Kidney glomerular epithelial cell (primary cell): ENCODE results near the gene NADSYN1.
"Not testable (repeated sequence)": the region's sequence is repeated elsewhere in the genome, so short reads cannot be mapped to it uniquely, and the experiment has no call there.

Experiments
- DNase-seq: peaks from one replicate; lab custom pipeline; 2025; lab: John Stamatoyannopoulos, UW

The NADSYN1 gene

DNA sequence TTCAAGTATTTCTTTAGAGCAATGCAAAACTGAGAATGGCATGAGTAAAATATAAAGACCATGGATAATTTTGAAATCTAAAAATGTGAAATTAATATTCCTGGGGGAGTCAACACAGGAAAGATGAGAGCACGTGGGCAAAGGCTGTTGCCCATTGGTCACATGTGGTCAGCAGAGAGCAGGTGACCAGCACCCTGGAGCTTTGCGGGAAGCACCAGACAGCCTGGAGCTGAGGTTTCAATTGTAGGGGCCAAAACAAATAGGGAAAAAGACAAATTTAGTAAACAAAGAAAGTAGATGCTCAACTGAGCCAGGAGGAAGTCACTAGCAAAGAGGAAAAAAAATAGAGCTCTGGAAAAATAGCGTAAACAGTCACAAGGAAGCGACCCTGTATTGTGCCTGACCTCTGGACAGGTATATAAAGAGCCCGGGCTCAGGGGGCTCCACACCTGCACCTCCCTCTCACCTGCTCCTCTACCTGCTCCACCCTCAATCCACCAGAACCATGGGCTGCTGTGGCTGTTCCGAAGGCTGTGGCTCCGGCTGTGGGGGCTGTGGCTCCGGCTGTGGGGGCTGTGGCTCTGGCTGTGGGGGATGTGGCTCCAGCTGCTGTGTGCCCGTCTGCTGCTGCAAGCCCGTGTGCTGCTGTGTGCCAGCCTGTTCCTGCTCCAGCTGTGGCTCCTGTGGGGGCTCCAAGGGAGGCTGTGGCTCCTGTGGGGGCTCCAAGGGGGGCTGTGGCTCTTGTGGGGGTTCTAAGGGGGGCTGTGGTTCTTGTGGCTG is 74.0 kb downstream of the NADSYN1 start, which contains the start of gene KRTAP5-7:
Gene KRTAP5-7 (plus strand): TSS at position 472 of the 780 bp plus-strand sequence. CDS start 34 bp downstream, at position 506.
- DNase-seq: not testable (repeated sequence)

DNA sequence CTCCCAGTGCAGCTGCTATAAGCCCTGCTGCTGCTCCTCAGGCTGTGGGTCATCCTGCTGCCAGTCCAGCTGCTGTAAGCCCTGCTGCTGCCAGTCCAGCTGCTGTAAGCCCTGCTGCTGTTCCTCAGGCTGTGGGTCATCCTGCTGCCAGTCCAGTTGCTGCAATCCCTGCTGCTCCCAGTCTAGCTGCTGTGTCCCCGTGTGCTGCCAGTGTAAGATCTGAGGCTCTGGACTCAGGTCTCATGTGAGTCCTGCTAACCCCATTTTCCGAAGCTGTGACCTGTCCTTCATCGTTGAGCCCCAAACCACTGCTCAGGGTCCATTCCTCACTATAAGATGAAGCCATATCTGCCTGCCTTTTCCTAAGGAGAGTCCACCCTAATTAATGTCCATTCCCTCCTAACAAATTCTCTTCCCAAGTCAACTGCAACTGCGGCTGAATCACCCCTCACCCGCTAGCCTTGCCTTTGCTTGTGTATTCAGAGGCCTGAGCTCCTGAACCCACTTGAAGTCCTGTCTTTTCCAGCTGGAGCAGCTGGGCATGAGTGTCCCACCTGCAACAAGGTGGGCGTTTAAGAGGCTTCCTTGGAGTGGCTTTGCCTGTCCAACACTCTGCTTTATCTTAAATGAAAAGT is 74.7 kb downstream of the NADSYN1 start:
- DNase-seq: no peak

DNA sequence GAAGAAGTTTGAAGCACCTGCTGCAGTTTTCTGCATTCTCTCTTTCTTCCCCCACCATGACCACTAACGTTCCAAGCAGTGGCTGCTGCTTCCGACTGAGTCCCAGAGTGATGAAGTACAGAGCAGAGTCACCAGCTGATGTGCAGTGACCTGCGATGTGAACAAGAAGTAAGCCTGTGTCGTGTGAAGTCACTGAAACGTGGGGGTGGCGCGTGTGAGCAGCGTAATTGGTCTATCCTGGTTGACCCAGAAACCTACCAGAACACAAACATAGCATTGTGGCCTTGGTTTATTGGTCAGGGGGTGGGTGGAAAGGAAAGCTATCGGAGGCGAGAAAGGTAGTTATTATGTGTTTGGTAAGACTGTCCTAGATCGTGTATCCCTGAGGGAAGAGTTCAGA is 77.6 kb downstream of the NADSYN1 start:
- no peak for DNase-seq

DNA sequence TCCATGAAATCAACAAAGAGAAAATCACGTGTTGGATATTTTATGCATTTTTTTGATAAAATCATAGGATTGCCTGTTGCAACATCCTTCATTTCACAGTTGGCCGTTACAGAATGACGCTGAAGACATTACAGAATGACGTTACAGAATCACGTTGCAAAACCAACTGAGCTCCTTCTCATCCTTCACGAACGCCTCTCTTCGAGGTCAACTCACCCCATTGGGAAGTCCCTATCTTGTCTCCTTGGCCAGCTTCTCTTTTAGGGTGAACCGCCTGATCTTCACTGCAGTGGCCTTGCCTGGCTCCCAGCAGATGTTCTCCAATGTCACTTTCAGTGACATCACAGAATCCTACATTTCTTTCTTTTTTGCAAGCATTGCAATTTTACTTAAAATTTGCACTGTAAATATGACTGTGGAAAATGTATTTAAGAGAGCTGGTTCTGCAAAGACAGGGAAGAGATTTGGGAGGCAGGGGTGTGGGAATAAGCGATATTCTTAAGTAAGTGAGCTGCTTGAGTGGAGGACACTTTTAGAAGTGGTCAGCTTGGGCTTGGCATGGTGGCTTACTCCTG is 79.1 kb downstream of the NADSYN1 start:
- DNase-seq: no peak

DNA sequence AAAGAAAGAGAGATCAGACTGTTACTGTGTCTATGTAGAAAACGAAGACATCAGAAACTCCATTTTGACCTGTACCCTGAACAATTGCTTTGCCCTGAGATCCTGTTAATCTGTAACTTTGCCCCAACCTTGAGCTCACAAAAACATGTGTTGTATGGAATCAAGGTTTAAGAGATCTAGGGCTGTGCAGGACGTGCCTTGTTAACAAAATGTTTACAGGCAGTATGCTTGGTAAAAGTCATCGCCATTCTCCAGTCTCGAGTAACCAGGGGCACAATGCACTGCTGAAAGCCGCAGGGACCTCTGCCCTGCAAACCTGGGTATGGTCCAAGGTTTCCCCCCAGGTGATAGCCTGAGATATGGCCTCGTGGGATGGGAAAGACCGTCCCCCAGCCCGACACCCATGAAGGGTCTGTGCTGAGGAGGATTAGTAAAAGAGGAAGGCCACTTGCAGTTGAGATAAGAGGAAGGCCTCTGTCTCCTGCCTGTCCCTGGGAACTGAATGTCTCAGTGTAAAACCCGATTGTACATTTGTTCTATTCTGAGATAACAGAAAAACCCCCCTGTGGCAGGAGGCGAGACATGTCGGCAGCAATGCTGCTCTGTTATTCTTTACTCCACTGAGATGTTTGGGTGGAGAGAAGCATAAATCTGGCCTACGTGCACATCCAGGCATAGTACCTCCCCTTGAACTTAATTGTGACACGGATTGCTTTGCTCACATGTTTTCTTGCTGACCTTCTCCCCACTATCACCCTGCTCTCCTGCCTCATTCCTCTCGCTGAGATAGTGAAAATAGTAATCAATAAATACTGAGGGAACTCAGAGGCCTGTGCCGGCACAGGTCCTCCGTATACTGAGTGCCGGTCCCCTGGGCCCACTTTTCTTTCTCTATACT is 82.0 kb downstream of the NADSYN1 start:
- DNase-seq: not testable (repeated sequence)

DNA sequence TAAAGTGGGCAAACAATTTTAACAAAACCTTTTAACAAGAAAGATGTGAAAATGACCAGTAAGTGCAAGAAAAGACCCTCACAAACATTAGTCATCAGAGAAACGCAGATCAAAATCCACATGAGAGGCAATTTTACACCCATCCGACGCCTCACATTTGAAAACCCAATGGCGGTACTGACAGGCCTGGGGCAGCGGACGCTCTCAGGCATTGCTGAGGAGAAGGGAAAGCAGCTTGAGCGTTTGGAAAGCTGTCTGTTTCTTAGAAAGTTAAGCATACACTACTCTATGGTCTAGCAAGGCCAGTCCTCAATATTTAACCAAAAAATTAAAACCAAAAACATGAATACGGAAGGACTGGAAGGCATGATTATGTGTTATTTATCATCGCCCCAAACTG is 82.8 kb downstream of the NADSYN1 start:
- DNase-seq: no peak

DNA sequence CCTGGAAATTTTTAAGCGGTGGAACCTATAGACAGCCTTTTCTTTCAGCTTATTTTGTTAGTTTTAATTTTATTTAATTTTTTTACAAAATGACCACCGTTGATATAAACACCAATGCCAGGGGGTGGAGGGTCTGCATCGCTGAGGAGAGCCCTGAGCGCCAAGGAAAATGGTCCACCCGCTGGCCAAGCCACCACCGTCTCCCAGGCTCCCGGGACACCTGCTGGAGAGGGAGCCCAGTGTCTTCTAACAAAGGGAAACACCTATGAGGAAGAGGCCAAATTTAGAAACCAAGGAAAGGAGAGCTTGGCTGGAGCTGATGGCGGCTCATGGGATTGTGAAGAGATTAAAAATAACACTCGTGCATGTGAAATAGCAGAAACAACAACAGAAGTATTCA is 84.5 kb downstream of the NADSYN1 start:
- DNase-seq: no peak

DNA sequence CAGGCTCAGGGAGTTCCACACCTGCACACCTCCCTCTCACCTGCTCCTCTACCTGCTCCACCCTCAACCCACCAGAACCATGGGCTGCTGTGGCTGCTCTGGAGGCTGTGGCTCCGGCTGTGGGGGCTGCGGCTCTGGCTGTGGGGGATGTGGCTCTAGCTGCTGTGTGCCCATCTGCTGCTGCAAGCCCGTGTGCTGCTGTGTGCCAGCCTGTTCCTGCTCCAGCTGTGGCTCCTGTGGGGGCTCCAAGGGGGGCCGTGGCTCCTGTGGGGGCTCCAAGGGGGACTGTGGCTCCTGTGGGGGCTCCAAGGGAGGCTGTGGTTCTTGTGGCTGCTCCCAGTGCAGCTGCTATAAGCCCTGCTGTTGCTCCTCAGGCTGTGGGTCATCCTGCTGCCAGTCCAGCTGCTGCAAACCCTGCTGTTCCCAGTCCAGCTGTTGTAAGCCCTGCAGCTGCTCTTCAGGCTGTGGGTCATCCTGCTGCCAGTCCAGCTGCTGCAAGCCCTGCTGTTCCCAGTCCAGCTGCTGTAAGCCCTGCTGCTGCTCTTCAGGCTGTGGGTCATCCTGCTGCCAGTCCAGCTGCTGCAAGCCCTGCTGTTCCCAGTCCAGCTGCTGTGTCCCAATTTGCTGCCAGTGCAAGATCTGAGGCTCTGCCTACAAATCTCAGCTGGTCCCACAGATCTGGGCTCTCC is 85.1 kb downstream of the NADSYN1 start, which contains the start of gene KRTAP5-8:
Gene KRTAP5-8 (plus strand): TSS at position 49 of the 689 bp plus-strand sequence. CDS start 31 bp downstream, at position 80.
- DNase-seq: not testable (repeated sequence)

DNA sequence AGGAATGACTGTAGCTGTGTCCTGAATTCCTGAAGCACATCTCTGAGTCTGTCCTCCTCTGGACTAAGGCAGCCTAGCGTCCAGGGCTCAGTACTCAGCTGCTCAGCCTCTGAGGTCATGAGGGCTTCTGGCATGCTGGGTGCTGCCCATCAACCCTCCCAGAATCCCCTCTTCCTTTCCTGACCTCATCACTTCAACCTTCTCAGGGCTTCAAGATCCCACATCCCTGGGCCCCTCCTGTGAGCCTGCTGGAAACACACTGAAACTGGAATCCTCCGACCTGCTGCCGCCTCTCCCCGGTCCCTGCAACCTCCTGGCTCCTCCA is 85.6 kb downstream of the NADSYN1 start:
- DNase-seq: no peak

DNA sequence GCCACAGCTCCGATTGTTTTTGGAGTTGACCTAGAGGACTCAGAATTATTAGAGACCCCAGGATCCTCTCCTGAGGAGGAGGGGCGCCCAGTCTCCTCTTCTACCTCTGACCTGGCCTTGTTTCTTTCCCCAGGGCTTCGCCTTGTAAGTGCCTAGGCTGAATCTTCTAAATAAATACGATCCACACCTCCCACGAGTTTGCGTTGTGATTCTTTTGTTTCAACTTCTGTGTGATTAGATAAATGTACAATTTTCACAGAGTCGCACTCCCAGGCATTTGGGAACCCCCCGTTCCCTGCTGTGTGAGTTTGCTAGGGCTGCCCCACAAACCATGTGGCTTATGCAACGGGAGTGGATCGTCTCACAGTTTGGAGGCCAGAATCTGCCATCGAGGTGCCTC is 86.0 kb downstream of the NADSYN1 start:
- no peak for DNase-seq

DNA sequence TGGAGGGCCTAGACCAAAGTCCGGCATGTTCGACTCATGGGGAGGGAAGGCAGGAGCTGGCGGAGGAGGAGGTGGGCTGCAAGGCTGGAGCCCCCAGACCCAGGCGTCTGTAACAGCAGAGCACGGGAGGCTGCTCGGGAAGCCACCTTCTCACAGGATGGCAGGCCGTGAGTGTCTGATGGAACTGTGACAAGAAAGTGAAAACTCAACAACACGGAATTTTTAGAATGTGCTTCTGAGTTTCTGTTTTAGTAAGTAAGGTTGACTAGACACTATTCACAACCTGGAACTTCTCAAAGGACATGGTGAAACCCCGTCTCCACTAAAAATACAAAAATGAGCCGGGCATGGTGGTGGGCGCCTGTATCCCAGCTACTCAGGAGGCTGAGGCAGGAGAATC is 87.0 kb downstream of the NADSYN1 start:
- not testable (repeated sequence) for DNase-seq

DNA sequence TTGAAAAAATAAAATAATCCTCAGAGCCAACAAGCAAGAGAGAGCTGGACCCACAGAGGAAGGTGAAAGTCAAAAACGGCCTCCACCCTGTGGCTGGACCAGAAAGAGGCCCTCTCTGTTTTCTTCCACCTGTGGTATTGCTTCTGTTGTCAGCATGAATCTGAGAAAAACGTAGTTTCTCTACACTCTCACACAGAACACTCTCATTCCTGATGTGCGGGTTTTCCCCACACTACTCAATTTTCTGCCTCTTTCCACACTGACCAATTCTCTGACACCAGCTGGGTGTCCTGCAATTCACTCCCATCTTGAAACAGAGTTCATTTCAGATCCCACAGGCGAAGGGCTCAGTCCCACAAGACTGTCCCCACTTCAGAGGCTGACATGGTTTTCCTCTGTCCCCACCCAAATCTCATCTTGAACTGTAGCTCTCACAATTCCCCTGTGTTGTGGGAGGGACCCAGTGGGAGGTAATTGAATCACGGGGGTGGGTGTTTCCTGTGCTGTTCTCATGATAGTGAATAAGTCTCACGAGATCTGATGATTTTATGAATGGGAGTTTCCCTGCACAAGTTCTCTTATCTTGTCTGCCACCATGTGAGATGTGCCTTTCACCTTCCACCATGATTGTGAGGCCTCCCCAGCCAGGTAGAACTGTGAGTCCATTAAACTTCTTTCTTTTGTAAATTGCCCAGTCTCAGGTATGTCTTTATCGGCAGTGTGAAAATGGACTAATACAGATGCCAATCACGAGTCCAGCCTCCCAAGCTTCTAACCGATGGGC is 87.7 kb downstream of the NADSYN1 start:
- not testable (repeated sequence) for DNase-seq

DNA sequence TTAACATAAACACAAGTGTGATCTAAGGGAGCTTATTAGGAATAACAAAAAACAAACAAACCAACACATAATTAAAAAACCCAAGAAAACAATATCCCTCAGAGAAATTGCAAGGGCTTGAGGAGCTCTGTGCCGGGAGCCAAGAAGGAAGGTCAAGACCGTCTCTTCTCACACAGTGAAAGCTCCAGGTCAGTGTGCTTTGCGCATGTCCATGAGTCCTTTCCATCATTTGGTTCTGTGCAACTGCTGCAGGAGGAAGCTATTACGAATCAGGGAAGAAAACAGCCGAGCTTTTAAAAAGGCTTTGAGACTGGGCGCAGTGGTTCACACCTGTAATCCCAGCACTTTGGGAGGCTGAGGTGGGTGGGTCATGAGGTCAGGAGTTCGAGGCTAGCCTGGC is 89.4 kb downstream of the NADSYN1 start:
- no peak for DNase-seq

DNA sequence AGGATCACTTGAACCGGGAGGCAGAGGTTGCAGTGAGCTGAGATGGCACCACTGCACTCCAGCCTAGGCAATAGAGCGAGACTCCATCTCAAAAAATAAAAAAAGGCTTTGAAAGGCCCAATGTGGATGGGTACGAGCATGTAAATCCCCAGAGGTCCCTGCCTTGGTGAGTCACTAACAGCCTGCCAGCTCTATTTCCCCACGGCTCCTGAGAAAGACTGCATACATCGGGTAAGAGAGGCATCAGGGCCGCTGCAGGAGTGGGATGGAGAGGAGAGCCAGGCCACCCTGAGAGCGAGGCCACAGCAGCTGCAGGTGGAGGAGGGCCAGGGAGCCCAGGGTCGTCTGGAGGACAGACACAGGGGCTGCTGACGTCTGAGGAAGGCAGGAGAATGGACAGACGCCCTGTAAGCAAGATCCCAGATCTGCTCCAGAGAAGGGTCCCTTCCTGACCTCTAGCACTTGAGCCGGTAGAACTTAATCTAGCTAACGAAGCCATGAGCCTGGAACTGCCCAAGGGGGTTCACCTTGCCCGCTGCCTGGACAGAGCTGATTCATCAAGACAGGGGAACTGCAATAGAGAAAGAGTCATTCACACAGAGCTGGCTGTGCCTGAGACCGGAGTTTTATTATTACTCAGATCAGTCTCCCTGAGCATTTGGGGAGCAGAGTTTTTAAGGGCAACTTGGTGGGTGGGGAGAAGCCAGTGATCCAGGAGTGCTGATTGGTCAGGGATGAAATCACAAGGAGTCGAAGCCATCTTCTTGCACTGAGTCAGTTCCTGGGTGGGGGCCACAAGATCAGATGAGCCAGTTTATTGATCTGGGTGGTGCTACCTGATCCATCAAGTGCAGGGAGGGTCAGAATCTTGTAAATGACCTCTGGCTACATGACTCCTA is 90.1 kb downstream of the NADSYN1 start:
- no peak for DNase-seq

DNA sequence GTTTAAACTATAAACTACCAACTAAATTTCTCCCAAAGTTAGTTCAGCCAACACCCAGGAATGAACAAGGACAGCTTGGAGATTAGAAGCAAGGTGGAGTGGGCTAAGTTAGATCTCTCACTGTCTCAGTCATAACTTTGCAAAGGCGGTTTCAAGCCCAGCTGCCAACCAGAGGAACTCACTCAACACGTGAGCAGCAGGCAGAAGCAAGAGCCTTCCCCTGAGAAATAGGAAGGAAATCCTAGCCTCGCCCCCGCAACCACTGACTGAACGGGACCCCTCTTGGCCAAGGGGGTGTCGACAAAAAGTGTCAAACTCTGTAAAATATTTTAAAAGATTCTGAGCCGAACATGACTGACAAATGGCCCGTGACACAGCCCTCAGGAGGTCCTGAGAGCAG is 90.9 kb downstream of the NADSYN1 start:
- no peak for DNase-seq

DNA sequence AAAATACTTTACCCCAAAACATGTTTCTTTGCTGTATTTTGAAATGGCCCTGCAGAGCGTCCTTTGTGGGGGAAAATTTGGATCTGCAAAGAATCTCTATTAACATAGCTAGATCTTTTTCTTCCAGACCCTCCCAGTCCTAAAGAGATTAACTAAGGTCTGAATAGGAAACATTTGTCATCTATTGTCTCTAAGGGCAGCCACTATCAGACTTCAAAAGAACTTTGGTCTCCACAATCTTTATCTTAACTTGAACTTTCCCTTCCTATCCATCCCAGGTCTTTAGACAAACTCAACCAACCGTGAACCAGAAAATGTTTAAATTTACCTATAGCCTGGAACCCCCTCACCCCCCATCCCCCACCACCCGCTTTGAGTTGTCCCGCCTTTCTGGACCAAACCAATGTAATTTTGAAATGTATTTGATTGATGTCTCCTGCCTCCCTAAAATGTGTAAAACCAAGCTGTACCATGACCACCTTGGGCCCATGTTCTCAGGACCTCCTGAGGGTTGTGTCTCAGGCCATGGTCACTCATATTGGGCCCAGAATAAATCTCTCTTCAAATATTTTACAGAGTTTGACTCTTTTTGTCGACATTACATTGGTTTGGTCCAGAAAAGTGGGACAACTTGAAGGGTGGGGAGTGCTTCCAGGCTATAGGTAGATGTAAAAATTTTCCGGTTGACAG is 91.7 kb downstream of the NADSYN1 start:
- DNase-seq: no peak

DNA sequence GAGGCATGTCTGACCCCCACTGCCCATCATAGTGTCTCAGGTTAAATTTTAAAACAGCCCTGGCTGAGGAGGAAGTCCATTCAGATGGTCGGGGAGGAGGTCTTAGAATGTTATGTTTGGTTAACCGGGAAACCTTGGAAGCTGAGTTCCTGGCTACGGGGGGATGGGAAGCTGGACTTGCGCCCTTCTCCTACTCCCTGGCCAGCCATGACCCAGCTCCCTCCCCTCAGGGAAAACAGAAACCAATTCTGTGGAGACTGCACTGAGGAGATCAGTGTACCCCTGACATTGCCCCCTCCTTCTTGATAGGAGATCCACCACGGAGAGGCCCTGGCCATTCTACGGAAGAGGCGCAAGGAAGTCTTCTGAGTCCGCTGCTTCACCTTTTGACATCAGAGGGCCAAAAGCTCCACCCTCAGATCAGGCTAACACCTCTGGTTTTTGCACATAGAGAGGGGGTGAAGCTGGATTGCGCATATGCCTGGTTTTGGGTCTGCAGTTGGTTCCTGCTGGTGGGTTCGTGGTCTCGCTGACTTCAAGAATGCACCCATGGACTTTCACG is 92.5 kb downstream of the NADSYN1 start:
- no peak for DNase-seq

DNA sequence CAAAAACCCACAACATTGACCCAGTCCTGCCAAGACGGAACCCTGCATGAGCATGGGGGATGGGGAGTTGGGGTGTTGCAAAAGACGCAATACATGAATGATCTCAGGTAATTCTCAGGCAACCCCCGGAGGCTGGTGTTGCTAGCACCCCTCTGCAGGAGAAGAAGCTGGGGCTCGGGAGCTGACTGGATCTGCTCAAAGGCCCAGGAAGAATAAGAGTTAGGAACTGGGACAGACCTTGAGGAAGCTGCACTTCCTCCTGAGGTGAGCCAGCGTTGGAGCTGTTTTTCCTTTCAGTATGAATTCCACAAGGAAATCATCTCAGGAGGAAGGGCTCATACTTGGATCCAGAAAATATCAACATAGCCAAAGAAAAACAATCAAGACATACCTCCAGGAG is 95.1 kb downstream of the NADSYN1 start, which contains the start of gene KRTAP5-9:
Gene KRTAP5-9 (plus strand): TSS at position 301 of the 400 bp plus-strand sequence. CDS start 238 bp downstream, outside the sequence.
- DNase-seq: no peak
